HuH-7 (cell line): Measurements from ENCODE around the gene GH1.
"Not testable (repeated sequence)": the region's sequence is repeated elsewhere in the genome, so short reads cannot be mapped to it uniquely, and the experiment has no call there.

Experiments used
- DNase-seq: peaks from one replicate; pipeline ENCODE4 v3.0.0; 2011; ENCODE audit warnings: low spot score

Gene GH1

DNA sequence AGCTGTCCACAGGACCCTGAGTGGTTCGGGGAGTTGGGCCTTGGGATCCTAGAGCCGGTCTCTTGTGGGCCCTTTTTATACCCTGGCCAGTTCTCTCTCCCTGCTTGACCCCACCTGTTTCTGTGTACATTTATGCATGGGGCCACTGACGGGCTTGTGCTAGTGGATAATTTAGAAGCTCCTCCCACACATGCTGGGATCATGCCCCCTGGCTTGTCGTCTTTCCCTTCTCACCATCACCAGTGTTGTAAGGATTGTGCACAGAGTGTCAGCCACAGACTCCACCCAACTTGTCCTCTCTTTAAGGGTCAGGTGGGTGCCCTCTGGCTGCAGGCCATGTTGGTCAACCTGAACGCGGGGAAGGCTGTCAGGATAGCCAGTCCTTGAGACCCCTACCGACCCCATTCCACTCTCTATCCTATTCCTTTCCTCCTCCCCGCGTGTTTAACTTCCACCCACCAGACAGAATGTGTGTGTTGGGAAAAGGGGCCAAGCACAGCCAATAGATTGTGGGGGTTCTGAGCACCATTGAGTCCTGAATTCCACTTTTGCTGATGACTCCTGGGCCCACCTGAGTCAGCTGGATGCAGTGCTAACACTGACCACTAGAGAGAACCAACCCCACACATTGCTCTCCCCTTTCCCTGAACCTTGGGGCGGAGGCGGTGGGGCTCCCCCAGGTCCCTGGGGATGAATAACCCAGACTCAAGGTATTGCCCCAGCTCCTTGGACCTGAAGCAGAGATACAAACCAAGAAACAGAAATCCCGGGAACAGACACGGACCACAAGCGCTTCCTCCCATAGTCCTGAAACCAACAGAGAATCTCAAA is 21.9 kb downstream of the GH1 start, which contains the start of gene CSH1:
Gene CSH1, minus strand, starts transcription at position 51 of the 831 bp plus-strand sequence. CDS start 63 bp downstream, outside the sequence.
- not testable (repeated sequence) for DNase-seq

DNA sequence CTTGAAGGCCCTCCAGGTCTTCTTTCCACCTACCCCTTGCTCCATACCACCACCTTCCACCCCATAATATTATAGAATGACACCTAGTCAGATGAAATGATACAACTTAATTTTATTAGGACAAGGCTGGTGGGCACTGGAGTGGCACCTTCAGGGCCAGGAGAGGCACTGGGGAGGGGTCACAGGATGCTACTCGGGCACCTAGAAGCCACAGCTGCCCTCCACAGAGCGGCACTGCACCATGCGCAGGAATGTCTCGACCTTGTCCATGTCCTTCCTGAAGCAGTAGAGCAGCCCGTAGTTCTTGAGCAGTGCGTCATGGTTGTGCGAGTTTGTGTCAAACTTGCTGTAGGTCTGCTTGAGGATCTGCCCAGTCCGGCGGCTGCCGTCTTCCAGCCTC is 23.8 kb downstream of the GH1 start:
- not testable (repeated sequence) for DNase-seq

DNA sequence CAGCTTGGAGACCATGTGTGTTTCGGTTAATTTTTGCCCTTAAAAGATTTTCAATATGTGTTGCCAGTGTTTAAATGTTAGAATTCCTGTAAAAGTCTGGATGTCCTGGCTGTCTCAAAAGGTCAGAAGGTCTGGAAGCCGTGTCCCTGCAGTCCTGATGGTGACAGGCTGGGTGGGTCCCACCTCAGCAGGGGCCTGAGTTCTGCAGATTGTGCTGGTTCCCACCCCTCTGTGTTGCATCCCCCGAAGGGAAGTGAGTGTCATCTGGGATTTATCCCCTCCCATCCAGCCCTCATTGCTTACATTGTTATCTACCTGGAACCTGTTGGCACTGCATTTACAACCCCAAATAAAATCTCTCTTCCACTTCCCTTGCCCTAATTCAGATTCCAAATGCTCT is 24.6 kb downstream of the GH1 start:
- DNase-seq, result not testable (repeated sequence)

- not testable (repeated sequence) for DNase-seq
Observed at GRCh38 chr17:63892316-63893037, 26.2 kb downstream of the GH1 start.

- DNase-seq, result peak; percentile 28
Observed at GRCh38 chr17:63889026-63889848, 29.4 kb downstream of the GH1 start.

DNA sequence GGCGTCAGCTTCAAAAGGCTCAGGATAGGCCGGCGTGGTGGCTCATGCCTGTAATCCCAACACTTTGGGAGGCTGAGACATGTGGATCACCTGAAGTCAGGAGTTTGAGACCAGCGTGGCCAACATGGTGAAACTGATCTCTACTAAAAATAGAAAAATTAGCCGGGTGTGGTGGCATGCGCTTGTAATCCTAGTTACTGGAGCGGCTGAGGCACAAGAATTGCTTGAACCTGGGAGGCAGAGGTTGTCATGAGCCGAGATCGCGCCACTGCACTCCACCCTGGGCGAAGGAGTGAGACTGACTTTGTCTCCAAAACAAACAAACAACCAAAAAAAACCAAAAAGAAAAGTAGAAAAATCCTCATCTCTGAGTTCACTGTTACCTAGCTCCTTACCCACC is 33.5 kb downstream of the GH1 start:
- DNase-seq, result not testable (repeated sequence)

DNA sequence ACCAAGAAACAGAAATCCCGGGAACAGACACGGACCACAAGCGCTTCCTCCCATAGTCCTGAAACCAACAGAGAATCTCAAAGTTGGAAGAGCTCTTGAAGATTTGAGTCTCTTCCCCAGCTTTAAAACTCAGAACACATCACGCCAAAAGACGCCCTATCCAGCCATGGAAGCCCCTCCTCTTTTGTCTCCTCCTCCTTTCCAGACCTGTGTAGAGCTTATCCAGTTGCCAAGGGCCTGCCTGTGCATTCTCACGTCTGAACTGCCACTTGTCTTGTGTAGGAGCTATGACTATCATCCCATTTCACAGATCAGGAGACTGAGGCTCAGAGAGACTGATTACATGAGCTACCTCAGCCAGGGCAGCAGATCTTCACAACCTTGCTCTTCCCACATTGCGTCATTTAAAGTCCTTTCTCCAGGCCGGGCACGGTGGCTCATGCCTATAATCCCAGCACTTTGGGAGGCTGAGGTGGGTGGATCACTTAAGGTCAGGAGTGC is 36.0 kb downstream of the GH1 start:
- not testable (repeated sequence) for DNase-seq

- peak; percentile 76 for DNase-seq
Observed at GRCh38 chr17:63881935-63882601, 36.6 kb downstream of the GH1 start, which contains the start of gene GH2. TSS of gene GH2 (minus strand) at chr17:63881944. CDS start at chr17:63881801, 143 bp downstream.

- peak; percentile 47 for DNase-seq
Observed at GRCh38 chr17:63881337-63881736, 37.3 kb downstream of the GH1 start.

GRCh38 chr17:63880706-63881105 is 37.9 kb downstream of the GH1 start:
- DNase-seq, result no peak

DNA sequence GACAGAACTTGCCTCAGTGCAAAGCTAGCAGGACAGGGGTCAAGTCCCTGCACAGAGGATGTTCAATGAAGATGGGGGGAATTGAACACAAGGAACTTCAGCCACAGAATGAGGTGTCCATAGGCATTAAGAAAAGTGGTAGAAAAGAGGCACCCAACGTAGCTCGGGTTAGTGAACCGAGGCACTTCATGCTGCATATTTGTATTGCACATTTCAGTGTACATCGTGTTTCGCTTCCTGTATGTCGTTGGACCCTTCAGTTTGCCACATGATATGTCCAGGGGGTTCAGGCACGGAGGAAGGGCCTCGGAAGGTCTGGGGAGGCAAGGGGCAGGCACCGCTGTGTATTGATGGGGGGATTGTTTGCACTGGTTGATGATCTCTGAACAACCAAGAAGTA is 40.2 kb downstream of the GH1 start:
- not testable (repeated sequence) for DNase-seq

DNA sequence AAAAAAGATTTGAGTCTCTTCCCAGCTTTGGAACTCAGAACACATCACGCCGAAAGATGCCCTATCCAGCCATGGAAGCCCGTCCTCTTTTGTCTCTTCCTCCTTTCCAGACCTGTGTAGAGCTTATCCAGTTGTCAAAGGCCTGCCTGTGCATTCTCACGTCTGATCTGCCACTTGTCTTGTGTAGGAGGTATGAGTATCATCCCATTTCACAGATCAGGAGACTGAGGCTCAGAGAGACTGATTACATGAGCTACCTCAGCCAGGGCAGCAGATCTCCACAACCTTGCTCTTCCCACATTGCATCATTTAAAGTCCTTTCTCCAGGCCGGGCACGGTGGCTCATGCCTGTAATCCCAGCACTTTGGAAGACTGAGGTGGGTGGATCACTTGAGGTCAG is 43.9 kb downstream of the GH1 start:
- not testable (repeated sequence) for DNase-seq

- DNase-seq, result not testable (repeated sequence)
Observed at GRCh38 chr17:63874061-63874626, 44.5 kb downstream of the GH1 start.

- DNase-seq, result not testable (repeated sequence)
Observed at GRCh38 chr17:63873577-63873976, 45.1 kb downstream of the GH1 start, which contains the start of gene CSH2. TSS of gene CSH2 (minus strand) at chr17:63873677. CDS start at chr17:63873614, 63 bp downstream.

DNA sequence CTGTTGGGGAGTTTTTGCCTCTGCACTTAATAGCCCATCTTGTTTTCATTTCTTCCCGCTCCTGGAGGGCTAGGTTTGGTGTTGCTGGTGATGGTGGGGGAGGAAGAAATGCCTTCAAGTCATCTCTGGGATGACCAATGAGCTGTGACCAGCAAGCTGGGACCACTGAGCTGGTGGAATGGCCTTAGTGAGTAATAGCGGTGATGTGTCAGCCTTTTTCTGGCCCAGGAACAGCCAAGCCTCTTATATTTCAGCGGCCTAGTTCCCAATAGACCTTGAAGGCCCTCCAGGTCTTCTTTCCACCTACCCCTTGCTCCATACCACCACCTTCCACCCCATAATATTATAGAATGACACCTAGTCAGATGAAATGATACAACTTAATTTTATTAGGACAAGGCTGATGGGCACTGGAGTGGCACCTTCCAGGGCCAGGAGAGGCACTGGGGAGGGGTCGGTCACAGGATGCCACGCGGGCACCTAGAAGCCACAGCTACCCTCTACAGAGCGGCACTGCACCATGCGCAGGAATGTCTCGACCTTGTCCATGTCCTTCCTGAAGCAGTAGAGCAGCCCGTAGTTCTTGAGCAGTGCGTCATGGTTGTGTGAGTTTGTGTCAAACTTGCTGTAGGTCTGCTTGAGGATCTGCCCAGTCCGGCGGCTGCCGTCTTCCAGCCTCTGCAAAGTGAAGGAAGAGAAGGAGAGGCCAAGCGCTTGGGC is 46.8 kb downstream of the GH1 start:
- DNase-seq, result not testable (repeated sequence)

DNA sequence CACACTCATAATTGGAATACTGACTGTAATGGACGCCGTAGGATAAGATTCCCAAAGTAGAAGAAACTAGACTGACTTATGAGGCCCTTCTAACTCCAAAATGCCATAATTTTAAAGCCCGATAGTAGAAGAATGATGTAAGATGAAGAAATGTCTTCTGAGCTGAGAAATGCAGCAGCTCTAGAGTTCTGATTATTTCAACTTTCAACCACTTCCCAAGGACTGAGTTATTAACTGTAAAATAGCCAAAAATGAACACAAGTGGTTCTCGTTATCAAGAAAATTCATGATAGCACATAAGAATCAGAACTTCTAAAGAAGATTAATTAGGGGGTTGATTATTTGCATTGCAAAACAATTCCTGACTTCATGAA is 48.4 kb downstream of the GH1 start:
- DNase-seq, result not testable (repeated sequence)

DNA sequence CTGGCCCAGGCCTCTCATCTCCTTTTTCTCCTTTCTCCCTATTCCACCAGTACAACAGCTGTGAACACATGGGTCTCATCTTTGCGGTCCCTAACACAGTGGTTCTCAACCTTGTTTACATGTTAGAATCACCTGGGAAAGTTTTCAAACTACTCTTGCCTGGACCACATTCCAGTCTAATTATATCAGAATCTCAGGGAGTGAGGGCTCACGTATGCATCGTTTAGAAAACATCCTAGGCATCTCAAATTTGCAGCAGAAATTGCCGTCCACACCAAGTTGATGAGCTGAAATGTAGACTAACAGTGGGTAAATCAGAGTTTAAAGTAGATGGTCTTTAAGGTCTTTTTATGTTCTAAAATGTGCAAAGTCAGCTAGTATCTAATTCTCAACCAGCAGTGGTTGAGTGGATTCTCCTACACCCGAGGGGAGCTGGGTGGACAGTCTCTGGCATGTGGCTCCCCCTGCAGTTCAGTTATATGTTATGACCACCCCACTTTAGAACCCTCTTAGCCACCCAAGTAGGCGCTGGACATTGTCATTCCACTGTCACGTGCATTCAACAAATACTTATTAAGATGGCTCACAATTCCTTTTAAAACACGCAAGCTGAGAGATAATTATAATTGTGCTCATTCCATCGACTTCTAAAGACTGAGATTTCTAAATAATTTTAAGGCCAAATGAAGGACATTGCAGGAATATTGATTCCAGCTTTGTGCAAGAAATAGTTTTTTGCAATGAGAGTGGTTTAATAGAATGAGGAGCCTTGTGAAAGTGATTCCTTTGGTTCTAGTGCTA is 48.9 kb downstream of the GH1 start:
- not testable (repeated sequence) for DNase-seq
